Esophagus squamous epithelium (tissue), 5 donors: ENCODE data around the gene DNAH2. TPM values are rescaled to one million over a fixed set of nuclear protein-coding genes. Genes with fewer than 3 reads are reported as not detected.
A peak's percentile ranks its signal among the peaks of the same experiment; 100 is the strongest.

Experiments
- DNase-seq: peaks from one replicate; lab custom pipeline; 2025; lab: John Stamatoyannopoulos, UW
- H3K27ac ChIP-seq, 4 donors: fragments of 200-600 bp; sonication (generic); one replicate each; pipeline ENCODE4 v1.5.1; 2016 to 2019; ENCODE audit warnings: mild to moderate bottlenecking in 1 of 4
- H3K27me3 ChIP-seq, 4 donors: fragments of 200-600 bp; sonication (generic); 1 replicate in 3 of 4; 2 replicates in 1 of 4; pipeline versions ENCODE4 v1.5.1 to v1.6.0; 2017 to 2021; ENCODE audit warnings: antibody characterized with exemption in 1 of 4
- H3K36me3 ChIP-seq, 3 donors: fragments of 200-600 bp; sonication (generic); one replicate each; pipeline ENCODE4 v1.5.1; 2016 to 2019
- H3K4me1 ChIP-seq, 3 donors: fragments of 200-600 bp; sonication (generic); one replicate each; pipeline ENCODE4 v1.5.1; 2017 to 2019
- H3K4me3 ChIP-seq, 4 donors: fragments of 200-600 bp; sonication (generic); 1 replicate in 3 of 4; 2 replicates in 1 of 4; pipeline ENCODE4 v1.5.1; 2016 to 2019; ENCODE audit warnings: mild to moderate bottlenecking in 2 of 4, moderate library complexity in 1 of 4
- H3K9me3 ChIP-seq, 3 donors: fragments of 200-600 bp; sonication (generic); one replicate each; pipeline ENCODE4 v1.5.1; 2016 to 2019
- POLR2A ChIP-seq, 4 donors: fragments of 450-650 bp; IDR thresholded peaks; one replicate each; pipeline ENCODE4 v1.6.1; 2017; ENCODE audit warnings: antibody characterized with exemption in 4 of 4, mild to moderate bottlenecking in 4 of 4, moderate library complexity in 3 of 4
- WGBS, 2 donors: methylation state at CpG; one replicate each; pipeline ENCODE4 v1.1.5; 2018; 5-methylcytosine and 5-hydroxymethylcytosine counted together
- intact Hi-C: fragments of 100-400 bp; cut with DNase I; formaldehyde crosslinking; loops from one replicate; pipeline ENCODE4 v1.15.0; 2022
- total RNA-seq, 4 donors: library from RNA; depleted of rRNA; stranded (reverse); fragments of >200 nt; gene quantifications; one replicate each; pipeline ENCODE4 v1.1.0, GENCODE V29; 2016
- TF ChIP-seq, protein P1 (sequence below), 6 experiments: fragments of 450-650 bp in 4 of 6; fragments of 200-600 bp in 2 of 6; sonication (generic) in 2 of 6; IDR thresholded peaks; one replicate each; pipeline ENCODE4 v1.5.1; 2016 to 2019; ENCODE audit warnings: antibody characterized with exemption in 6 of 6, mild to moderate bottlenecking in 4 of 6, moderate library complexity in 4 of 6
- donor health status: DM: yes; HTN: yes; CAD: no.

DNAH2 gene
- total RNA-seq, 4 donors from 2014 or later: under 0.01 to 0.04 (median 0.03) TPM; not detected in 1

DNA sequence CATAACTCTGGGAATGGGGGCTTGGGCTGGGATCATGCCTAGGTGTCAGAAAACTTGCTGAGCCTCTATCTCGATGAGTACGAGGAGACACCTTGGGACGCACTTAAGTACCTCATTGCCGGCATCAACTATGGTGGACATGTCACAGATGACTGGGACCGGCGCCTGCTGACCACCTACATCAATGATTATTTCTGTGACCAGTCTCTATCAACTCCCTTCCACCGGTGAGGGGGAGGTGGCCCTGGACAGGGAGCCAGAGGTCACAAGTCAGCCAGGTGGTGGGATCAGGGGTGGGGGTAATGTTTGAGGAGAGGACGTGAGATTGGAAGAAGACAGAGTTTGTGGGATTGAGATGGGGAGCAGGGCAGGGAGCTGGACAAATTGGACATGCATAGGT lies 113.1 kb downstream of the DNAH2 start:
- Histone ChIP-seq H3K27me3 (peaks cover 0 to 13% (median 0%) of the 10 kb centered on the region in 4 donors), H3K4me3 (no peak overlapping the region), H3K4me1 (peaks cover 4 to 32% (median 8%) of the 10 kb centered on the region in 3 donors), H3K9me3 (no peaks in the 10 kb centered on the region), H3K27ac (no peak overlapping the region), H3K36me3 (no peaks in the 10 kb centered on the region)
- intact Hi-C loops: no loop called here
- WGBS, 2 donors: 88 to 90% methylated on average over 6 to 8 of the region's 8 CpGs
- no peak for DNase-seq
- TF ChIP-seq, protein P1, sequence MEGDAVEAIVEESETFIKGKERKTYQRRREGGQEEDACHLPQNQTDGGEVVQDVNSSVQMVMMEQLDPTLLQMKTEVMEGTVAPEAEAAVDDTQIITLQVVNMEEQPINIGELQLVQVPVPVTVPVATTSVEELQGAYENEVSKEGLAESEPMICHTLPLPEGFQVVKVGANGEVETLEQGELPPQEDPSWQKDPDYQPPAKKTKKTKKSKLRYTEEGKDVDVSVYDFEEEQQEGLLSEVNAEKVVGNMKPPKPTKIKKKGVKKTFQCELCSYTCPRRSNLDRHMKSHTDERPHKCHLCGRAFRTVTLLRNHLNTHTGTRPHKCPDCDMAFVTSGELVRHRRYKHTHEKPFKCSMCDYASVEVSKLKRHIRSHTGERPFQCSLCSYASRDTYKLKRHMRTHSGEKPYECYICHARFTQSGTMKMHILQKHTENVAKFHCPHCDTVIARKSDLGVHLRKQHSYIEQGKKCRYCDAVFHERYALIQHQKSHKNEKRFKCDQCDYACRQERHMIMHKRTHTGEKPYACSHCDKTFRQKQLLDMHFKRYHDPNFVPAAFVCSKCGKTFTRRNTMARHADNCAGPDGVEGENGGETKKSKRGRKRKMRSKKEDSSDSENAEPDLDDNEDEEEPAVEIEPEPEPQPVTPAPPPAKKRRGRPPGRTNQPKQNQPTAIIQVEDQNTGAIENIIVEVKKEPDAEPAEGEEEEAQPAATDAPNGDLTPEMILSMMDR (IDR thresholded peaks at IDR 0.05): no peak
- TF ChIP-seq POLR2A (IDR thresholded peaks at IDR 0.05): no peak

DNA sequence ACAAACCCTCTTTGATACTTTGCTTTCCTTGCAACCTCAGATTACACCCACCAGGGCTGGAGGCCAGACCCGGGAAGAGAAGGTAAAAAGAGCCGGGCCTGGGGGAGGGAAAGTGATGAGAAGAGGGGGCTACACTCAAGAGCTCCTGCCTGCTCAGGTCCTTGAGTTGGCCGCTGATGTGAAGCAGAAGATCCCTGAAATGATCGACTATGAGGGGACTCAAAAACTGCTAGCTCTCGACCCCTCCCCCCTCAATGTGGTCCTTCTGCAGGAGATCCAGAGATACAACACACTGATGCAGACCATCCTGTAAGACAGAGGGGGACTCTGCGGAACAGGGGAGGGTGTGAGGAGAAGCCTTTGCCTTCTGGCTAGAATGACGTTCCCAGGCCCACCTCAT lies 113.7 kb downstream of the DNAH2 start:
- 70 to 77% methylated on average over 2 to 6 of the region's 7 CpGs for WGBS, 2 donors
- intact Hi-C loops: no loop called here

DNA sequence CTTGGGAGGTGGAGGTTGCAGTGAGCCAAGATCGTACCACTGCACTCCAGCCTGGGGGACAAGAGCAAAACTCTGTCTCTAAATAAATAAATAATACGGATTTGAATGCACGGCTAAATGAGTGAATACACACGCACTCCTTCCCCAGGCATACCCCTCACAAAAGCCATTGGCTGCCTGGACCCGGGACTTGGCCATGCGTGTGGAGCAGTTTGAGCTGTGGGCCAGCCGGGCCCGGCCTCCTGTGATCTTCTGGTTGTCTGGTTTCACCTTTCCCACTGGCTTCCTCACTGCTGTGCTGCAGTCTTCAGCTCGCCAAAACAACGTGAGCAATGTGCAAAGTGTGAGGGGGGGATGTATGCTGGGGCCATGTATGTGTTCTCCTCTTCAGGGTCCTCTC lies 114.9 kb downstream of the DNAH2 start:
- H3K9me3 ChIP-seq: no peaks in the 10 kb centered on the region
- no peak for DNase-seq
- WGBS, 2 donors: 75 to 78% methylated on average over 9 to 10 of the region's 10 CpGs
- H3K4me1 ChIP-seq: peaks cover 16 to 39% (median 17%) of the 10 kb centered on the region in 3 donors
- TF ChIP-seq, protein P1 (IDR thresholded peaks at IDR 0.05): no peak
- no peak for TF ChIP-seq POLR2A (IDR thresholded peaks at IDR 0.05)
- H3K27me3 ChIP-seq: peaks cover 0 to 13% (median 0%) of the 10 kb centered on the region in 4 donors
- no peak overlapping the region for H3K4me3 ChIP-seq
- H3K36me3 ChIP-seq: no peaks in the 10 kb centered on the region
- intact Hi-C loops: no loop called here
- H3K27ac ChIP-seq: no peak overlapping the region

More for the DNA sequence above, 113.7 kb downstream of the DNAH2 start:
- Histone ChIP-seq H3K27ac (no peak overlapping the region), H3K4me3 (no peak overlapping the region), H3K9me3 (no peaks in the 10 kb centered on the region), H3K27me3 (peaks cover 0 to 13% (median 0%) of the 10 kb centered on the region in 4 donors), H3K4me1 (peaks cover 4 to 31% (median 8%) of the 10 kb centered on the region in 3 donors), H3K36me3 (no peaks in the 10 kb centered on the region)
- no peak for DNase-seq
- no peak for TF ChIP-seq POLR2A (IDR thresholded peaks at IDR 0.05)
- TF ChIP-seq, protein P1 (IDR thresholded peaks at IDR 0.05): no peak

DNA sequence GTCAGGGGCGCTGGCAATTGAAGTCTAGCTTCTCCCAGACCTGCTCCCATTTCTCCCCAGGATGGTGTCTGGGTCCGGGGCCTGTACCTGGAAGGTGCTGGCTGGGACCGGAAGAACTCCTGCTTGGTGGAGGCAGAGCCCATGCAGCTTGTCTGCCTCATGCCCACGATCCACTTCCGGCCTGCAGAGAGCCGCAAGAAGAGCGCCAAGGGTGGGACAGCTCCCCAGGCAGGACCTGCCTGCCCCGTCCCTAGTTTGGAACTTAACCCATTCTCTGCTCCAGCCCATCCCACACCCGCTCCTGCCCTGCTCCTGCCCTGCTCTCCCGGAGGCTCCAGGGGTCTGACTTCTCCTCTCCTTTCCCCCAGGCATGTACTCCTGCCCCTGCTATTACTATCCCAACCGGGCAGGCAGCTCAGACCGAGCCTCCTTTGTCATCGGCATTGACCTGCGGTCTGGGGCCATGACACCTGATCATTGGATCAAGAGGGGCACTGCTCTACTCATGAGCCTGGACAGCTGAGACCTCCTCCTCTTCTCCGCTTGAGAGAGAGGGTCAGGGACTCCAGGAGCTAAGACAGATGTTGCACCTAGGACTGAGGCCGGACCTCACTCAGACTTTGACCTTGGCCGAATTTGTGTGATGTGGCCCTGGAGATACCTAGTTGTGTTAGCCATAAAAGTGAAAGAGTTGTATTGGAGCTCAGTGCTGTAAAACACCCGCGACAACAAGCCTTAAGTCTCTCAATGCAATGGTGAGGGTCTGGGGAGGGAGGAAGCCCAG lies 115.7 kb downstream of the DNAH2 start:
- no peaks in the 10 kb centered on the region for H3K36me3 ChIP-seq
- peaks cover 0 to 13% (median 0%) of the 10 kb centered on the region in 4 donors for H3K27me3 ChIP-seq
- DNase-seq: no peak
- peak overlapping the region; percentile 97 to 99 (median 98) for H3K27ac ChIP-seq
- H3K4me1 ChIP-seq: peaks cover 22 to 47% (median 23%) of the 10 kb centered on the region in 3 donors
- no peaks in the 10 kb centered on the region for H3K9me3 ChIP-seq
- WGBS, 2 donors: 26 to 40% methylated on average over 7 to 8 of the region's 19 CpGs
- intact Hi-C loops: no loop called here
- H3K4me3 ChIP-seq: peak overlapping the region; percentile 67 to 82 (median 77)
- TF ChIP-seq, protein P1 (IDR thresholded peaks at IDR 0.05): no peak
- TF ChIP-seq POLR2A (IDR thresholded peaks at IDR 0.05): no peak
